GM10266 (cell line): ENCODE measurements around the gene HMCN1.

Source experiments
- DNase-seq: peaks from one replicate; pipeline ENCODE4 v3.0.0; 2012; ENCODE audit errors: extremely low spot score
- CTCF ChIP-seq: IDR thresholded peaks from 2 replicates; pipeline ENCODE4 v1.5.1; 2012; ENCODE audit warnings: mild to moderate bottlenecking, low read depth; ENCODE audit not compliant: control insufficient read depth, insufficient read depth; ENCODE audit errors: missing control alignments

HMCN1 gene

GRCh38 chr1:185894791-185895190 lies 160.6 kb downstream of the HMCN1 start:
- no peak for TF ChIP-seq CTCF
- no peak for DNase-seq

GRCh38 chr1:185895208-185895900 lies 161.2 kb downstream of the HMCN1 start:
- no peak for DNase-seq
- no peak for TF ChIP-seq CTCF

DNA sequence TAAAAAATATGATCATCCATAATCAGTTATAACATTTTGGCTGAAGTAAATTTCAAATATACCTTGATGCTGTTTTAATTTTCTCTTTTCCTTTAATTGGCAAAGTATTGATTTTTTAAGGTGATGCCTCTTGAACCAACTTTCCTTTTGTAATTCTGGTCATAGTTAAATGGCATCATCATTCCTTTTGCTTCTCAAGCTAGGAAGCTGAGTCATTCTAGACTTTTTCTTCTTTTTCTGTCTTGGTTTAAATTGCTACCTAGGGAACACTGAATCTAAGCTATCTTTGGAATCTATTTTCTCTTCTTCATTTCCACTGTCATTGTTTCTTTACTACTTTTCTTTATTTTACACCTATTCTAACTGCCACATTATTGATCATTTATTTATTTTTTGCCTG lies 162.7 kb downstream of the HMCN1 start:
- TF ChIP-seq CTCF, result no peak
- DNase-seq, result no peak

- TF ChIP-seq CTCF, result no peak
- DNase-seq, result no peak
Observed at GRCh38 chr1:185906186-185906585, 172.0 kb downstream of the HMCN1 start.

- no peak for TF ChIP-seq CTCF
- no peak for DNase-seq
Observed at GRCh38 chr1:185907246-185907645, 173.1 kb downstream of the HMCN1 start.

DNA sequence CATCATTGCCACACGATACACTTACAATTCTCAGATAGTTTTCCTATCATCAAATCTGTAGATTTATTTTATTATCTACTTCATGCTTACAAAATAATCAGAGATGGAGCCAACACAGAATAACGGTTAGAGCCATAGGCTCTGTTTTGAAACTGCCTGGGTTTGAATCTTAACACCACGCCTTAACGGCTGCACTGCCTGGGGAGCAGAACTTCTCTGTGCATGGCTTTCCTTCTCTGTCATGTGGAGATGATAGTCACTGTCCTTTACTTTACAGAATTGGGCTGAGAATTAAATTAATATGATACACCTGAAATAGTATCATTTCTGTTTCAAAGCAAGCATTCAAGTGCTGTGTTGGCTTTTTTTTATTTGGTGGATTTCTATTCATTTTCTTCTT lies 177.8 kb downstream of the HMCN1 start:
- no peak for DNase-seq
- no peak for TF ChIP-seq CTCF

GRCh38 chr1:185912504-185912903 lies 178.3 kb downstream of the HMCN1 start:
- no peak for DNase-seq
- no peak for TF ChIP-seq CTCF
